DMS53 (cell line): ENCODE measurements around the gene CD247.

Experiments used
- DNase-seq: peaks from one replicate; lab custom pipeline; 2025; lab: John Stamatoyannopoulos, UW

The CD247 gene

DNA sequence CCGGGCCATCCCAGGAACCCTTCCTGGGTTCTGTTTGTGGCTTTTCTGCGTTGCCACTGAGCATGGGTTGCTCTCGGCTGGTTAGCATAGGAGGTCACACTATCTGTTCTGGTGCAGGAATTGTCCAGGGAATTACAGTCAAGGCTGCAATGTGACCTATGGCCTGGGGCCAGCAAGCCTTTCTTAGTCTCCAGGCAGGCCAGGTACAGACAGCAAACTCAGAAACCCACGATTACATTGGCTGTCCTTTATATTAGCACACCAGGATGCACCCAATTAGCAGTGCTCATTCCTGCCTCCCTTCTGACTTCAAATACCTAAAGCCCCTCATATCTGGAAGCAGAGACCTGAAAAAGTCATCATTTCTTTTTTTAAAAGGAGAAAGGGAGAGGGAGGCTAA, 55.2 kb downstream of the CD247 start:
- no peak for DNase-seq

DNA sequence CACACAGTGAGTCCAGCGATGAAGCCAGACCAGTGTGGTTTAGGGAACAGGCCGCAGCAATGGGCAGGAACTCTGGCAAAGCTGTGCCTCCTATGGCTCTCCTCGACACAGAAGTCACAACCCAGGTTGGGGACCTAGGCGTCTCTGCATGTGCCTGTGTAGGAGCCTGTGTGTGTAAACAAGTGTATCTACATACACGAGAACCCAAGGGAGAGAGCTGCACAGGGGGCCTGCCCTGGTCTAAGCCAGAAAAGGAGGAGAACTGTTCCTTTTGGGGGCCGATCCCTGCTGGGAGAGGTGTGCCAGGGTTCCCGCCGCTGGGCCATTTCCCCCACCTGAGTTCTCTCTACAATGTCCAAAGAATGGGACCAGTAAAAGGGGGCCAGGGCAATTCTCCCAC, 56.0 kb downstream of the CD247 start:
- DNase-seq, result no peak

GRCh38 chr1:167460836-167461235, 57.5 kb downstream of the CD247 start:
- DNase-seq, result no peak

DNA sequence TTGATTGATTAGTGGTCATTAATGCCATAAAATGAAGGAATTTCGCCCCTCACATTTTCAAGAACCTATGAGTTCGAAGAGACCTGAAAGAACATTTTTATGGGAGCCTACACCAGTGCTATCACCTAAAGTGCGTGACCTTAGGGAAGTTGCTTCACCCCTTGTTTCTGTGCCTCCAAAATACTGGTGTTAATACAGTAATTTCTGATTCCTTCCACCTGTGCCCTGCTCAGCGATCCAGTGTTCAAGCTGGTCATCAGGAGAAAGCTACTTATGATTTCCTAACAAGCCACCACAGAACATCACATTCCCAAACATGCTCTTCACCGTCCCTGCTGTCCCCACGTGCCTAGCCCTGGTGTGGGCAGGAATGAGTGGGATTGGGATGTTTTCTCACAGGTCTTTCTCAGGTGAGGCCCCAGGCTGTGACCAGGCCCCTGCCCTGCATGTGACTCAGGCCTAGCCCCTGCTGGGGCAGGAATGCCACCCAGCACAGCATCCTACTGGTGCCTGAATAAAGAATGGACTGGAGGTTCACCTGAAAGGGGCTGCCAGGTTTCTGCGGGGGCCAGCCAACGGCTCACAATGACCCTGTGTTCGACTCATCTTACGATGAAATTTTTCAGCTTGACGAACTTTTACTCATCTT, 60.3 kb downstream of the CD247 start:
- DNase-seq, result no peak

DNA sequence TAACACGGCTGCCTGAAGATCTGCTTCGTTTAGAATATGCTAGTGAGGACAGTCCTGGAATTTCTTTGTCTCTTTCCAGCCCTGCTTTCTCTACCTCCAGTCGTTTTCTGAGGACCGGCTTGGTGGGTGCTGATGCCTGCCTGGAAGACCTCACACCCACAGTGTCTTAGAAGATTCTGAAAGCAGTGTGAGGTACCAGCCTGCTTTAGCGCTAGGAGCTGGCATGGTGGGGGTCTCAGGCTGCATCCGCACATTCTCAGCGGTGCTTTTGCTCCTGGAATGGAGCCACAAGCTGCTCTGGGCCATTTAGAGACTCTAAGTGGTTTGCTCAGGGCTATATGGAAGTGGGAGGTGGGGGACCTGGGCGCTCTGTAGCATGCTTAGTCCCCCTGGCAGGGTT, 61.4 kb downstream of the CD247 start:
- no peak for DNase-seq

GRCh38 chr1:167456524-167456923, 61.8 kb downstream of the CD247 start:
- no peak for DNase-seq

- DNase-seq, result peak; percentile 65
Measured at GRCh38 chr1:167455786-167456446, 62.4 kb downstream of the CD247 start.

DNA sequence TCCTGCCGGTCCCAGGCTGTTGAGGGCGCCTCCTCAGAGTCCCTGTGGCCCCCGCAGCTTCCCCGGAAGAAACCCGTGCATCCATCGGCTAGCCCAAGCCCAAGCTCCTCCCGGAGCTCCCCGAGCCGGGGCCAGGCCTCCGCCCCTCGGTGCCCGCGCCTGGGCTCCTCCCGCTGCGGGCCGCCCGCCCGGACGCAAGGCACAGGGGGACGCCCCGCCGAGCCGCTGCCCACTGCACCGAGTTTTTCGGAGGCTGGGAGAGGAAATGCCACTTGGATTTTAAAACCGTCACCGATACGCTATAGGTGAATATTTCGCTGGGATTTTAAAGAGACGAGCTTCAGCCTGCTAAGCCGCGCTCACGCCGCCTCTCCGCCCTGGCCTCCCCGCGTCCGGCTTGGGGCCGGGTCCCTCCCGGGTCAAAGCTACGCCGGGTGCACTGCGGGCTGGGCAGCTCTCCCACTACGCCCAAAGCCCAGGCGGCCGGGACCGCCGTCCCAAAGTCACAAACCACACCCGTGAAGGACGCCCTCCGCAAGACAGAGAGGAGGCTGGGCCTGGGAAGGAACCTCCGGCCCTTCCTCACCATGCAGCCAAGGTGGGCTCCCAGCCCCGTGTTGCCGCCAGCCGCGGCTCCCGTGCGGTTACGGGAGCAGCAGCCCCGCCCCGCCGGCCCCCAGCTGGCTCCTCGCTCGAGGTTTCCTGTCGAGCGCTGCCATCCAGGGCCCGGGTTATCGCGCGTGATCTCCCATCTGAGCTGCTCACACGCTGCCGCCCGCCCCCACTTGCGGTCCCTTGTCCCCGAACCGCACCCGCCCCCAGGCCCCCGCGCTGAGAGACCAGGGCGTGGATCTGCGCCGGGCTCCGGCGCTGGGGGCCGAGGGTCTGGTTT, 63.2 kb downstream of the CD247 start:
- peak; percentile 80 for DNase-seq

- no peak for DNase-seq
Measured at GRCh38 chr1:167454304-167454893, 63.9 kb downstream of the CD247 start.

DNA sequence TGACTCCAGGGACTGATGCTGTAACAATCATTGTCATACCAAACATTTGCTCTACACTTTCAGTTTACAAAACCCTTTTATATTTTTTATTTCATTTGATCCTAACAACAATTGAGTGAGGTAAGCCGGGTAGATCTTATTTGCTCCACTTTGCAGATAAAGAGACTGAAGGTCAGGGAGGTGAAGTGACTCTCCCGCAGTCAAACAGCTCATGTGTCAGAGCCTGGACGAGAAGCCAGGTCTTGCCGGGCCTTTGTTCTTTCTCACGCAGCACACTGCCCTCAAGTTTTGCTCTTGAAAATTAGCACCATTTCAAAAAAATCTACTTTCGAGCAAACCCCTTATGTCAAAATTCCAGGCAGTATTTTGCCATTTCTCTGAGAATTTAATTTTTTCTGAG, 65.2 kb downstream of the CD247 start:
- DNase-seq, result no peak

- no peak for DNase-seq
Measured at GRCh38 chr1:167452483-167452882, 65.8 kb downstream of the CD247 start.

GRCh38 chr1:167450843-167451242, 67.5 kb downstream of the CD247 start:
- DNase-seq, result no peak

GRCh38 chr1:167447521-167448136, 70.7 kb downstream of the CD247 start:
- DNase-seq, result no peak

DNA sequence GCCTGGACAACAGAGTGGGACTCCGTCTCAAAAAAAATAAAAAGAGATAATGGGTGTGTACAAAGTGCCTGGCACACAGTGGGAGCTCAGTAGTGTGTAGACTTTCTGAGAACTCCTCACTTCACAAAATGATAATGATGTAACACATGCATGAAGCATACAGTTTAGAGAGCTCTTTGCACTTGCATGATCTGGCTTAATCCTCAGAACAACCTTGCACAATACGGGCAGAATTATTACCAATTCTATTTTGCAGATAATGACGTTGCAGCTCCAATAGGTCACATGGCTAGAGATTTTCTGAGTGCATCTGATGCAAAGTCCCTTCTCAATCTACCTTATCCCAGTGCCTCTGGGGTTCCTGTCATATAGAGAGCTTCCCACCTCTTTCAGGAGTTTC, 71.4 kb downstream of the CD247 start:
- DNase-seq, result no peak

- DNase-seq, result no peak
Measured at GRCh38 chr1:167443757-167444156, 74.6 kb downstream of the CD247 start.

DNA sequence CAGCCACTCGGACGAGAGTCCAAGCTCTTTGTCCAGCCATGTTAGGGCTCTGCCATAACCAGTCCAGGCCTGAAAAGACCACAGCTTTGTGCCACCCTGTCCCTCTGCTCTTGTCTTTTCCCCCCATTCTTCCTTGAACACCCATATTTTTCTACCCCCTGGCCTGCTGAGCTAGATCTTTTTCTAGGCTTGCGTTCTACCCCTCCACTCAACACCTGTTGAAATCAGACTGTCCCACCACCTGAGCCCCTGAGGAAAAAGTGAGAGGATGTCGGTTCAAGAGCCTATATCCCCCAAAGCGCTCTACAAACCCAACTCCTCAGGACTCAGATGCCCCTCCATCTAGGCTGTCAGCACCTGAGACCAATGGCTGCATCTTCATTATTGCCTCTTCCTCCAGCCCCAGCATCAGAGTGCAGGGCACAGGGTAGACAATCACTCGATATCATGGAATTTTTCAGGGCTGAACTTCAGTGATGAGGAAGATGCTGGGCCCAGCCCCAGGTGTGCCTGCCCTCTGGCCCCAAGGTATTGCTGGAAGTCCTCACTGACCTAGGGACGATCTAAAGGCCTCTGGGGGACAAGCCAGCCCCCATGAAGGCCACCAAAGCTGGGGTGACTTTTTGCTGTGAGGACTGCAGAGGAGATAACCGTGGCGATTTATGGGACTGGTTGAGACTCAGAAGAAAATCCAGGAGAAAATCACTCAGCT, 75.3 kb downstream of the CD247 start:
- DNase-seq, result no peak

DNA sequence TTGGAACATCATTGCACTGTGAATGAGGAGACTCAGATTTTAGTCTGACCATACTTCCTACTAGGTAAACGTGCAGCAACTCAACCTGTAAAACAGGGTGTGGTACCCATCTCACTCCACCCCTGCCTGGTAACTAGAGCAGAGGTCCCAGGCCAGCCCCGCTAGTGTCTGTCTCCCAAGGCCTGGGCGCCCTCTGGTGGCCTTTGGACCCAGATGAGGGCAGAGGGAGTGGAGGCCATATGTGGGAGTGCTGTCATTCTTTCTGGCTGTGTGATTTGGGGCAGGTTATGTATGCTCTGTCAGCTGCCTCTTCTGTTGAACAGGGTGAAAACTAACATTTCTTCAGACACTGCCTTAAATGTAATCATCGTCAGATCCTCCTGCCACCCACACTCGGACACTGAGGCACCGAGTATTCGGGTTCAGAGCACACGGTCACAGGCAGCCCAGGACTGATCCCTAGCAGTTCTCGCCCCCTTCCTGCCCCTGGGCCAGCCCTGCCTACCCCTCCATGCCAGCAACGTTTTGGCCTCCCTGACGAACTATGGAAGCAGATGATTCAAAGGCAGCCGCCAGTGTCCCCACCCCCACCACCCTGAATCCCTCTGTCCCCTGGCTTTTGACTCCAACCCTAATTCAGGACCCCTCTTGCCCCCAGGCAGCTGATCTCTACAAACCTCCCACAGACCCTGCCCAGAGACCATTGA, 76.0 kb downstream of the CD247 start:
- DNase-seq, result peak; percentile 93

GRCh38 chr1:167441222-167441621, 77.1 kb downstream of the CD247 start:
- DNase-seq, result no peak

GRCh38 chr1:167440776-167441175, 77.6 kb downstream of the CD247 start:
- no peak for DNase-seq

DNA sequence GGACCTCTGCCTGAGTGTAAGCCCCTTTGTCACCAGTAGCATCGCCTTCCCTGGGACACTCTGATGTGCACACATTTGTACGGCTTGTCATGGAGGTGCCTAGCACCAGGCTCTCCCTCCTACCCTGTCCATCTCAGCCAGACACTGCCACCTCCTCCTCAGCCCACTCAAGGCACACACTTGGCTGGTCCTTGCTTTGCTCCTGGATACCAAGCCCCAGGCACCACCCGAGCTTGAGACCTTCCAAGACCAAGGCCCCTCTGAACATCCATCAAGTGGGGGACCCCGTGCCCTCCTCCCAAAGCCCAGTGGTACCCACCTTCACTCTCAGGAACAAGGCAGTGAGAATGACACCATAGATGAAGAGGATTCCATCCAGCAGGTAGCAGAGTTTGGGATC, 78.0 kb downstream of the CD247 start:
- DNase-seq, result no peak
